SK-N-SH (cell line): ENCODE data around the gene SV2C. TPM values are rescaled to one million over a fixed set of nuclear protein-coding genes. Genes with fewer than 3 reads are reported as not detected.

Source experiments
- REST ChIP-seq: IDR thresholded peaks from 2 replicates; pipeline ENCODE4 v1.6.1; 2012; ENCODE audit warnings: mild to moderate bottlenecking, low read depth, low read length, moderate library complexity
- polyA plus RNA-seq, 3 experiments: library from polyadenylated mRNA; depleted of rRNA; stranded (reverse); fragments of >200 nt; gene quantifications; 2 replicates each; pipeline ENCODE4 v1.2.3, GENCODE V29; 2012
- small RNA-seq, 7 experiments: library from RNA; depleted of rRNA; stranded (forward); fragments of <200 nt; gene quantifications; one replicate each; pipeline ENCODE3, GENCODE V24; 2012

SV2C gene
- polyA plus RNA-seq, 1 of the 3 experiments (the other 2 are of a cell fraction), result 0.05 TPM

- TF ChIP-seq REST, result no peak
- TF ChIP-seq, all 33 proteins: peak for 3
These were observed 319.9 kb downstream of the SV2C start, which contains the start of gene IQGAP2 (continued) for GRCh38 chr5:76402886-76403765.

Small RNAs within 50 kb of the gene (small RNA-seq; reads per million reads assigned to genes)
- gene AC113404.2 (0 reads per million in 7 experiments), gene RNA5SP186 (0 reads per million in 7 experiments)
